GM18873 (cell line): Measurements from ENCODE around the gene MYPOP.
A peak's percentile ranks its signal among the peaks of the same experiment; 100 is the strongest.
"Not testable (repeated sequence)": the region's sequence is repeated elsewhere in the genome, so short reads cannot be mapped to it uniquely, and the experiment has no call there.

ENCODE experiments used
- ATAC-seq: cut with Tn5 transposase; IDR thresholded peaks from one replicate; pipeline ENCODE4 v1.9.1; 2021; ENCODE audit warnings: mild to moderate bottlenecking, moderate library complexity, moderate number of reproducible peaks; ENCODE audit not compliant: unreplicated experiment, low FRiP score

The MYPOP gene

DNA sequence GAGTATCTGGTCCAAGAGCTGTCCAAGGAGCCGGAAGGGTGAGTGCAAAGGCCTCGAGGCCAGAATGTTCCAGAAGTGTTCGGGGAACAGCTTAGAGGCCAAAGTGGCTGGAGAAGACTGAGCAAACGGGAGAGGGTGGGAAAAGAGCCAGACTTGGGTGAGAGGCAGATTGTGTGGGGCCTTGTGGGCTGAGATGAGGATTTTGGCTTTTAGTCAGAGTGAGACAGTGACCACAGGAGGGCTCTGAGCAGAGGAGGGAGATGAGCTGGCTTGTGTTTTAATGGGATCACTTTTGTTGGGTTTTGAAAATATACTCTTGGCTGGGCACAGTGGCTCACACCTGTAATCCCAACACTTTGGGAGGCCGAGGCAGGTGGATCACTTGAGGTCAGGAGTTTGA lies 6.5 kb upstream of the MYPOP start:
- no peak for ATAC-seq

DNA sequence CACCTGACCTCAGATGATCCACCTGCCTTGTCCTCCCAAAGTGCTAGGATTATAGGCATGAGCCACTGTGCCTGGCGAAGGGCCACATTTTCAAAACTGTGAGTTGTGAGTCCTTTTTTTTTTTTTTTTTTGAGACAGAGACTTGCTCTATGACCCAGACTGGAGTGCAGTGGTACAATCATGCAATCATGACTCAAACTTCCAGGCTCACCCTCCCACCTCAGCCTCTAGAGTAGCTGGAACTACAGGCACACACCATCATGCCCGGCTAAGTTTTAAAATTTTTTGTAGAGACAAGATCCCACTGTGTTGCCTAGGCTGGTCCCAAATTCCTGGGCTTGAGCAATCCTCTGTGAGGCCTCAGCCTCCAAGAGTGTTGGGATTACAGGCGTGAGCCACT lies 3.8 kb upstream of the MYPOP start:
- ATAC-seq = no peak

DNA sequence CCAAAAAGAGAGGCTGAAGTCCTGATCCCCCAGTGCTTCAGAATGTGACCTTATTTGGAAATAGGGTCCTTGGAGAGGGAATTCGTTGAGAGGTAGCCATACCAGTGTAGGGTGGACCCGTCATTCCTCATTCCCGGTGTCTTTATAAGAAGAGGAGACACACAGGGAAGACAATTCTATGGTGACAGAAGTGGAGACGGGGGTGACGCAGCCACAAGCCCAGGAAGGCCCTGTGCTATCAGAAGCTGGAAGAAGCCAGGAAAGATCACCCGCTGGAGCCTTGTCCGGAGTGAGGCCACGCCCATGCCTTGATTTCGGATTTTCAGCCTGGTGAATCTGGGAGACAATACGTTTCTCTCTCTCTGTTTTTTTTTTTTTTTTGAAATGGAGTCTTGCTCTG lies 2.6 kb upstream of the MYPOP start:
- no peak for ATAC-seq

DNA sequence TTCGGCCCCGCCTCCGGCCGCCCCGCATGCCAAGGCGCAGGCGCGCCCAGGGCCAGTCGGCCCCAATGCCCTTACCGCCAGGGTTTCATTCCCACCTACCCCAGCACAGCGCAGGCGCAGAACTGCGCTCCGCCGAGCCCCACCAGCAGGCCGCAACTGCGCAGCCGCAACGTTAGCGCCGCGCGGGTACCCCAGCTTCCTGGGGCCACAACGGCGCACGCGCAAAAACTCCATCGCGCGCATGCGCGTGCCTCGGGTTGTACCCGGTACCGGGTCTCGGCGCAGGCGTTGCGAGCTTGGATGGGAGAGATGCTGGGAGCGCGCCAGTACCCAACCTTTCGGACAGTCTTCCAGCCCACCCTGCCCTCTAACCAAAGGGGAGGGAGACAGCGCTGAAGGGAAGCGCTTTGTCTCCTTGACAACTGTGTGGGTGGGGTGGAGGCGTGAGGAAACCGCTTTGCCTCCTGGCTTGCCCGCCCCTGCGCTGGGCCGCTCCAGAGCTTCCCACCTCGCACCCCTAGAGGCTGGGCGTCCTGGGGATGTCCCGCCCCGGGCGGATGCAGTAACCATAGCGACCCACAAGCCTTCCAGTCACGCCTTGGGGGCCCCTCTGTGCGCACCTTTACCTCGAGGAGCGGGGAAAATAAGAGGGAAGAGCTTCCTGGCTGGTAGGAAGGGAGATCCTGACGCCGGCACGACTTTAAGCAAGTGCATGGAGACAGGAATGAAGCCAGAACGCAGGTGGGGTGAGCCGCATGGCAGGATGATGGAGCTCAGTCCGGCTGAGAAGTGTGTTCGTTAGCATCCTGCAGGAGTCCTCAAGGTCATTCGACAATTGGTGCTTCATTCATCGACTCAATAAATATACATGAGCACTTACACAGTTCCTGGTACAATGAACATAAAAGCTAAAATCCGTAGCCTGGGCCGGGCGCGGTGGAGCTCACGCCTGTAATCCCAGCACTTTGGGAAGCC lies 525 bp upstream of the MYPOP start:
- peak; percentile 88 for ATAC-seq

DNA sequence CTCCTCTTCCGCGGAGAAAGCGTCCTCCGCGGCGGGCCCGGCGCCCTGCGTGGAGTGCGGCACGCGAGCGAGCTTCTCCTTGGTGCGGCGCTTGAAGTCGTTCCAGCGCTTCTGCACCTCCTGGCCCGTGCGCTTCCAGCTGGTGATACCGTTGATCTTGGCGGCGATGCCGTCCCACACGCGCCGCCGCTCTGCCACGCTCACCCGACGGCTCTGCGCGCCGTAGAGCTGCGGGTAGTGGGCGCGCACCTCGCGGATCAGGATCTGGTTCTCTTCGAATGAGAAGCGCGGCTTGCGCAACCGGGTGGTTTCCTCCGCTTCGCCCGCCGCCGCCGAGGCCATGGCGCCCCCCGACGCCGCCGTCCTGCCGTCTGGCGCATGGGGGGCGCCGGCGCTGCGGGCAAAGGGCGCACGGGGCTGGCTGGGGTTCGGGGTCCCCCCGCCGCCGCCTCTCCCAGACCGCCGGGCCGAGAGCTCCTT lies 941 bp downstream of the MYPOP start:
- ATAC-seq = no peak

DNA sequence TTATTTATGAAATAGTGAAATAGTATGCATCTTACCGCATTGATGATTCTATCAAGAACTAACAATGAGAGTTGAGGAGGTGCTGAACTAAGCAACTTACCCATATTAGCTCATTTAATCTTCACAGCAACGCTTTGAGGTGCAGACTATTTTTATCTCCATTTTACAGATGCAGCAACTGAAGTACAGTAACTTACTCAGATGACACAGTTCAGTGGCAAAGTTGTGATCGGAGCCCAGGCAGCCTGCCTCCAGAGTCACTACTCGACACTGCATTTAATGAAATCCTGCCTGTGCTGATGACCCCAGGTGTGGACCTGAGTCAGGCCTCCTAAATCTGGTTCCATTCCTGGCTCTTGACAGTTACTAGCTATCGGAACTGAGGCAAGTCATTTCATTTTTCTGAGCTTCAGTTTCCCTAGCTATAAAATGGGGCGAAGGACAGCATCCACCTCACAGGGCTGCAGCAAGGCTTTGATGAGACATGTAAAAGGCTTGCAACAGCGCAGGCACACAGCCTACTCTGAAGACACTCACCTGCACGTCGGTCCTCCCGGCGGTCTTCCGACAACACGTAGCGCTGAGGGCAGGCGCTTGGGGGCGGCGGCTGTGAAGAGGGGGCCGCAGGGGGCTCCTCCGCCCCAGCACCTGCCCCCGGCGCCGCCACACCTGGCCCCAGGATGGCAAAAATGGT lies 1.5 kb downstream of the MYPOP start:
- ATAC-seq = no peak

DNA sequence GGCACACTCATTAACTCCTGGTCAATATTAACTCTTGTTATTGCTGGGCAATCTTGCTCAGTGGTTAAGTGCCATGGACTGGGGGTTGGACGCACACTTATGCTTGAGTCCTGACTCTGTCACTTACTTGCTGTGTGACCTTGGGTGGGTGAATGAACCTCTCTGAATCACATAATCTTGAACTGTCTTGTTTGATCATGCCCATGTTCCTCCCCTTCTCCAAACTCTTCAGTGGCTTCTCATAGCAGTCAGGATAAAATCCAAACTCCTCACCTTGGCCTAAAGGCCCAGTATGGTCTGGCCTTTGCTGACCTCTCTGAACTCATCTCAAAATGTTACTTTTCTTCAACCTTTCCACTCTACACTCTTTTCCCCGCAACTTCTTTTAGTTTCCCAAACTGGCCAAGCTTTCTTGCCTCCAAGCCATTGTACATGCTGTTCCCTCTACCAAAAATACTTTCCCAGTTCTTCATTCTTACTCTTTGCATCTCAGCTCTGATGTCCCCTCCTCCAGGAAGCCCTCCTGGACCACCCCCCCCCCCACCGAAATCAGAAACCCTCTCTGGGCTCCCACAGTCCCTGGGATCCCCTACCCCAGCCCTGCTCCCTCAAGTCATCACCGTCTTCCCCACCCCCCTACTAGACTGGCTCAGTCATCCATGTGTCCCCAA lies 2.4 kb downstream of the MYPOP start:
- no peak for ATAC-seq

DNA sequence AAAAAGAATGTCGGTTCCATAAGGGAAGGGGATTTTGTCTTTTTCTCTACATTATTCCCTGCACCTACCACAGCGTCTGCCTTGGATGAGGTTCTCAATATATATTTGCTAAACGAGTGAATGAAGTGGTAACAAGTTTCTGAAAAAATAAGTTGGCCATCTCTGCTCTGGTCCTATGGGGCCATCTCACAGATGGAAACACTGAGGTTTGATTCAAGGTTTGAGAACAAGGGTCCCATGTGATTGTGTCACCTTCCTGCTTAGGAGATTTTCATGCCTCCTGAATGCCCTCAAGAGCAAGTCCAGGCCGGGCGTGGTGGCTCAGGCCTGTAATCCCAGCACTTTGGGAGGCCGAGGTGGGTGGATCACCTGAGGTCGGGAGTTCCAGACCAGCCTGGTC lies 3.2 kb downstream of the MYPOP start:
- no peak for ATAC-seq

DNA sequence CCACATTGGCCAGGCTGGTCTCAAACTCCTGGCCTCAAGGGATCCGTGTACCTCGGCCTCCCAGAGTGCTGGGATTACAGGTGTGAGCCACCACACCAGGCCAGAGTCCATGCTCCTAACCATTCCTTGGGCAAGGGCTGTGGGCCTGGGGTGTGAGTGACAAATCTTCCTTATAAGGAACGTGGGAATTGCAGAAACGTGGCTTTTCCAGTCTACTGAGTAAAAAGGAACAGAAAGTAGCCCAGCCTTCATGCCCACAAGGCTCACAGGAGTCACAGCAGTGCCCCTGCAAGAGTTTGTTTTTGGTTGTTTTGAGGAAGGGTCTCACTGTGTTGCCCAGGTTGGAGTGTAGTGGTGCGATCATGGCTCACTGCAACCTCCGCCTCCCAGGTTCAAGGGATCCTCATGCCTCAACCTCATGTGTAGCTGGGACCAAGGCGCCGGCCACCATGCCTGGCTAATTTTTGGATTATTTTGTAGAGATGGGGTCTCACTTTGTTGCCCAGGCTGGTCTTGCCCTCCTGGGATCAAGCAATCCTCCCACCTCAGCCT lies 5.1 kb downstream of the MYPOP start:
- no peak for ATAC-seq

DNA sequence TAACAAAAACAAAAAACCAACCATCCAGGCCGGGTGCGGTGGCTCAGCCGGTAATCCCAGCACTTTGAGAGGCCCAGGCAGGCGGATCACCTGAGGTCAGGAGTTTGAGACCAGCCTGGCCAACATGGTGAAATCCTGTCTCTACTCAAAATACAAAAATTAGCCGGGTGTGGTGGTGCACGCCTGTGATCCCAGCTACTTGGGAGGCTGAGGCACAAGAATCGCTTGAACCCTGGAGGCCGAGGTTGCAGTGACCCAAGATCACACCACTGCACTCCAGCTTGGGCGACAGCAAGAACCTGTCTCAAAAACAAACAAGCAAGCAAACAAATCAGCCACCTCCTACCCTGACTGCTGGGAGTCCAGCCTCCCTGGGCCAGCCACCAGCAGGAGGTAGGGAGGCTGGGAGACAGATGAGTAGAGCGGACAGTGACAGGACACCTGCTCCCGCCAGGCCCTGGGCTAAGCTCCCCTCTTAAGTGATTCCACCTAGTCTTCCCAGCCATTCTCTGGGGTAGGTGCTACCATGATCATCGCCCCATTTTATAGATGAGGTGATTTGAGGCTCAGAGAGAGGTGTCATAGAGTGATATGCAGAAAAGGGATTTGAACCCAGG lies 6.3 kb downstream of the MYPOP start:
- not testable (repeated sequence) for ATAC-seq

DNA sequence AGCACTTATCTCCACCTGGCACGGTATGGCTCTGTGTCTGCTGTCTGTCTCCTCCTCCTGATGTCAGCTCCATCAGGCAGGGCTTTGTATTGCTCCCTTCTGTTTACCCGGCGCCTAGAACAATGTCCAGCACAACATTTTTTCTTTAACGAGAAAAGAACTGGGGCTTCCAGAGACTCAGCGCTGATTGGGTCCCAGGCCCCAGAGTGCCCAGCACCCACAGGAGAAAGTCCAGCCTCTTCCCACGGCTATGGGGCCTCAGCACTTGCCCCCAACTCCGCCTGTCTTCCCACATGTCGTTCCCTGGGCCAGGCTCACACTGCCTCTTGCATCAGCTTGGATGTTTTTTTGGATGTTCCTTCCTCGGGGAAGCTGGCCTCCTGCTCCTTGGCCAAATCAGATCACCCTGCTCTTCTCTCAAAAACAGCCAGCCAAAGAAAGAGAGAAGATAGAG lies 6.9 kb downstream of the MYPOP start:
- ATAC-seq = no peak

DNA sequence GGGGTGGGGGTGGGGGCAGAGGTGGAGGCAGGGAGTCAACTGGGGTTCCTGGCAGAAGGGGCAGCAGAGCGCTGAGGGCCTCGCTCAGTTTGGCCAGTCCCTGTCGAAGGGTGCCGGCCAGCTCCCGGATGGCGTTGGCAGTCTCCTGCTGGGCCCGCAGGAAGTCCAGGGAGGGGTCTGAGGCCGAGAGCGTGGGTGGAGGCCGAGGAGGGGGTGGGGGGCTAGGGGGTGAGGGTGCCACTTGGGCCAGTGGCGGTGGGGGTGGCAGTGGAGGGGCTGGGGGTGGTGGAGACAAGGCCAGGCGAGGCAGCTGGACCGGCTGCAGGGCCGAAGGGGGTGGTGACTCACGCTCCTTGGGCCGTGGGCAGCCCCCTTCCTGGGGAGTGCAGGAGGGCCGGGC lies 11.5 kb downstream of the MYPOP start:
- ATAC-seq = no peak

DNA sequence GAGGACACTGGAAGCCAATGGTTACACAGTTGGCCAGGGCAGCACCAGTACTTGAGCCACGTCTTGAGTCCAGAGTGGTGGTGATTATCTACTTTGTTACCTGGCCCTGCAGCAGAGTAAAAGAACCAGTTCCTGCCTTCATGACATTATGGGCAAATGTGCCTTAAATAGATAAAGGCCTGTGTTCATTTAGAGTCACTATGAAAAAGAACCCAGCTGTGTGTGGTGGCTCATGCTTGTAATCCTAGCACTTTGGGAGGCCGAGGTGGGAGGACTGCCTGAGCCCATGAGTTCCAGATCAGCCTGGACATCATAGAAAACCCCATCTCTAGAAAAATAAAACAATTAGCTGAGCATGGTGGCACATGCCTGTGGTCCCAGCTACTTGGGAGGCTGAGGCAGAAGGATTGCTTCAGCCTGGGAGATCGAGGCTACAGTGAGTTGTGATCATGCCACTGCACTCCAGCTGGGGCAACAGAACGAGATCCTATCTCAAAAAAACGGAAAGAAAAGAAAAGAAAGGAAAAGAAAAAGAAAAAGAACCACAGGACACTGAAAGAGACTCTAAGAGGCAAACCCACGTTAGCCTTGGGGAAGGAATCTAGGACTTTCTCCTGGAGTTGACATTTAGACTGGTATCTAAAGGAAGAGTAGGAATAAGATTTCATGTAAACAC lies 13.1 kb downstream of the MYPOP start:
- no peak for ATAC-seq

DNA sequence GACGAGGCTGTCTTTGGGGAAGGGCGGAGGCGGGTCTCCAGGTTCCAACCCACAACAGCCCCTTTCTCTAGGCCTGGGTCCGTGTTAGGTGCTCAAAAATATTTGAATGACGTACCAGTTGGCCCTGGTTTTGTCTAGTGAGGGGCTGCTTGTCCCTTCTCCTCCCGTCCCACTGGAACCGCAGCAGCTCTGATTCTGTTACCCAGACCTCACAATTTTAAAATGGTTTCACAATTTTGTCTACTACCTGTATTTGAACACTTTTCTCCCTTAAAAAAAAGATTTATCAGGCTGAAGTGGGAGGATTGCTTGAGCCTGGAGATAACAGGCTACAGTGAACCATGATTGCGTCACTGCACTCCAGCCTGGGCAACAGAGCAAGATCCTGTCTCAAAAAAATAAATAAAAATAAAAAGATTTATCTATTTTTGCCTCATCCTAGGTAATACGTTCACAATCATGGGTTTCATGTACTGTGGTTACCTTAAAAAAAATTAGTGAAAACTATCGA lies 15.2 kb downstream of the MYPOP start:
- no peak for ATAC-seq

DNA sequence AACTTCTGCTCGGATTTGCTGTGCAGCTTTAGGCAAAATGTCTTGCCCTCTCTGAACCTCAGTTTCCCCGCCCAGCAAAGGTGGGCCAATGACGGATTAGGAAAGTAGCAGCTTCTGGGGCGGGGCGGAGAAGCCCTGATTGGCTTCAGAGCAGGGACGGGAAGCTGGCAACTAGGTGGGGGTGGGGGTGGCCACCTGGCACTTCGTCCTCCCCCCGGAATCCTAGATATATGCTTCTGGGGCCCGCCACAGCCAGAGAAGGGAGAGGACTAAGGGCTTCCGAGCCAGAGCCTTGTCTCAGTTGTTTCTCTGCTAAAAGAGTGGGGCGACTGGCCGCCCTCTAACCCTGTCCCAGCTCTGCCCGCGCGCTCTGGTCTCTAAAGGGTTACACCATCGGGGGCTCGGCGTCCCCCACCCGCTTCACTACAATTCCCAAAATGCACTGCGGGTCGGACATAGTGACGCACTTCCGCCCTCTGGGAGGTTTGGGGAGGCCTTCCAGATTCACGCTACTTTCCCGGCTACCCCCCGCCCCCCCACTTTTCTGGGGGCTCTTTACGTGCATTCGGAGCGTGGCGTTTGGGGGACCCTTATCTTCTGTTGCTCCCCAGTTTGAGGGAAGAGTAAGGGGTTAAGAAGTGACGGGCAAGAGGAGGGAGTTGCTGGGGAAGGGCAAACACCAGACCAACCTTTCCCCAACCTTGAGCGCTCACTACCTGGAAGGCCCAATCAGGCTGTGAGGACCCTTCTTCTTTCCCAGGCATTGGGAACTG lies 15.8 kb downstream of the MYPOP start:
- ATAC-seq = peak; percentile 38

DNA sequence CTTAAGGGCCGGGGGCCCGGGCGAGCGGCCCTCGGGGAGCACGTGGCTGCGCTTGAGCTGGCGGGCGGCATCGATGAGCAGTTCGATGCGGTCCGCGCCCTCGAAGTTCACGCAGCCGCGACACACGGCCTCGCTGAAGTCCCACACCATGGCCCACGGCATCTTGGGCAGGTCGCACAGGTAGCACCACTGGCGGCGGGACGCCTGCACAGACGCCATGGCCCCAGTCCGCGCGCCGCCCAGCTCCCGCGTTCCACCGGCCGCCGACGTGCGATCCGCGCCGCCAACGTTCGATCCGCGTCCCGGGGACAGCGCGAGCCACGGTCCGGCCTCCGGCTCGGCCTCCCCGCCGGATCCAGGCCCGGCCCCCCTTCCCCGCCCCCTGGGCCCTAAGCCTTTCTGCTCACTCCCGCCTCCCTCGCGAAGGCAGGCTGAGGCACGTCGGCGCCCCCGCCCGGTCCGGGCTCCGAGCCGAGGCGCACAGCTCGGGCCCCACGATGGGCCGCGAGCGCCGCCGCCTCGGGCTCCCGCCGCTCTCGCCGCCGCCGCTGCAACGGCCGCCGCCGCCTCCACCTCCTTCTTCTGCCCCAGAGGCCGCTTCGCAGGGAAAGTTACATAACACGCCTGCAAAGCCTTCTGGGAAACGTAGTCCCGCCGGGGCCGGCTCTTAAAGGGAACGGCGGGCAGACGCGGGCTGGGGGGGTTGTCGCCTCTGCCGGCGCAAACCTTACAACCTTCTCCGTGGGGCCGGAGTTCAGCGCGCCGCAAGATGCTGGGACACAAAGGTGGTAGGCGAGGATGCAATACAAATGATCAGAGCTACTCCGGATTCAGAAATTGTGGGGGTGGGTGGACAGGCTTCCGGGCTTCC lies 16.6 kb downstream of the MYPOP start, which contains the start of gene IRF2BP1:
Gene IRF2BP1 (minus strand): TSS at position 586 of the 871 bp plus-strand sequence. CDS start 367 bp downstream, at position 219.
- ATAC-seq = peak; percentile 28

DNA sequence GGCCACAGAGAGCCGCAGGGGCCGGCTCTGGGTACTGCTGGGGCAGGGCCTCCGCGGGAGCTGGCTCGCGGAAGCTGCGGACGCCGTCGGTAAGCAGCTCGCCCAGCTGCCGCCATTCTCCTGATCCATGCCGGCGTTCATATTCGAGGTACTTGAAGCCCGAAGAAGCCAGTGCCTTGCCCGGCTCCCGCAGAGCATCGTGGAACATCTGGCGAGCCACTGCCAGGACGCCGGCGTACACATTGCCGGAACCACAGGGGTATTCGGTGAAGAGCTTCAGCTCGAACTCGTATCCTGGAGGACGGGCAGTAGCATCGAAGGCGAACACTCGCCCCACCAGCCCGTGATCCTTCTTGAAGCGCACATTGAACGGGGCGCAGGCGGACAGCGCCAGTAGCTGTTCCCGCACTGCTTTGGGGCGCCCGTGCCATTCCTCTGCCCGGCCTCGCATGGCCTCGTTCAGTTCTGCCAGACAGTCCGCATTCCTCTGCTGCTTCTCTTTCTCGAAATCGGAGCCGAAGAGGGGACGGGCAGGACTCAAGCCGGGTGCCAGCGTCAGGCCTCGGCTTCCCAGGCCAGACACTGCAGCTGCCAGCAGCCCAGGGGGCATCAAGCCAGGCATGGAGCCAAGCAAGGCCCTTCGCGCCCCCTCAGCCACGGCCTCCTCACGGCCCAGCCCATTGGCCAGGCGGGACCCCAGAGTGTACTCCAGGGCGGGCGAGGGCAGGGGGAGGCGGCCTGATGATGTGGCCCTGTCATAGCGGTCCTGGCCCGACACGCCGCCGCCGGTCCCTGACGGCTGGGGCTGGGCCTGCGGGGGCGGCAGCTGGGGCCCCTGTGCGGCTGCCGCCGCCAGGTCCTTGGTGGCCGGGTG lies 17.5 kb downstream of the MYPOP start:
- ATAC-seq = no peak
